ENCODE results near the gene CDT1.

The CDT1 gene

GRCh38 chr16:88836791-88837190 lies 33.2 kb downstream of the CDT1 start:
- no peak for DNase-seq (ENCODE audit: low read depth)

GRCh38 chr16:88837806-88838205 lies 34.2 kb downstream of the CDT1 start:
- no peak for DNase-seq (ENCODE audit: low read depth)

GRCh38 chr16:88838566-88838965 lies 35.0 kb downstream of the CDT1 start:
- no peak for DNase-seq (ENCODE audit: low read depth)

DNA sequence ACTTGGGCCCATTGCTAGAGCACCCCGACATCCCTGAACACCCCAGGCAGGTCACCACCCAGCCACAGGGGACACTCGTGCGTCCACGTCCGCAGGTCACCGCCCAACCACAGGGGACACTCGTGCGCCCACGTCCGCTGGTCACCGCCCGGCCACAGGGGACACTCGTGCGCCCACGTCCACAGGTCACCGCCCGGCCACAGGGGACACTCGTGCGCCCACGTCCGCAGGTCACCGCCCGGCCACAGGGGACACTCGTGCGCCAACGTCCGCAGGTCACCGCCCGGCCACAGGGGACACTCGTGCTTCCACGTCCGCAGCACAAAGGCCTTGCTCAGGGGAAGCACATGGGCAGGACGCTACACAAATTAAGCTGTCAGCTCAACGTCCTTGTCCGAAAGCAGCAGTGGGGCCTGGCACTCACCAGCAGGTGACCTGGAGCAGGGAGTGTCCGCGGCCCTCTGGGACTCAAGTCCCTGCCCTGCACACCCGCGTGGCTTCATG lies 35.5 kb downstream of the CDT1 start:
- no peak for DNase-seq (ENCODE audit: low read depth)

DNA sequence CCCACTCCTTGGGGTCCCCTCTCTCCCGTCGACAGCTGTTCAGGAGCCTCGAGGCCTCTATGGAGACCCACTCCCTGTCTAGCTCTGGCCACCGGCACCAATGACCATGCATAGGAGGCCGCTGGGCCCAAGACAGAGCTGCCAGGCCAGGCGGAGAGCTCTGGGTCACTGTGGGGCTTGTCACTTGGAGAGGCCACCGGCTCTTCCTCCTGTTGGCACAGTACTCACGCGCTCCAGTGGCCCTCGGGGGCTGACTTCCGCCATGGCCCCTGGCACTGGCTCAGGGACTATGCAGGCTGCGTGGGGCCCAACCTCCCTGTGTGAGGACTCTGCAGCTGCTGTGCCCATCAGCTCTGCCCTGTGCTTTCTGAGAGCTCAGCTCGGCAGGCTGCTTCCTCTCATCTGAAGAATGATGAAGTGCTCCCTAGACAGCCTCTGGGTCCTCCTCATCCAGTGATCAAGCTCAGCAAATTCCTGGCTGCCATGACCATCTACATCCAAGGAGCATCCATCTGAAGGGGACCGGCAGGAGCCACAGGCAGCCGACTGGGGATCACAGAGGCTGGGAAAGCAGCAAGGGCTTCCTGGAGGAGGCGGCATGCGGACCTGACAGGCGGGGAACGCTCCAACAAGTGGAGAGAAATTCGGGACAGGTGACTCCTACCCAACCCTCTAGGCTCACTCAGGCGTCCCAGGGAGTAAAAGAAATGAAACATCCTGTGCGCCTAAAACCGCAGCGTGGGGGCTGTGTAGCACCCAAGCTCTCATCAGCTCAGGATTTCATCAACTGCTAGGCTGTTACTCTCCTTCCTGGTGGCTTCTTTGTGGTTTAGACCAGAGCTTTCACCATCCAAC lies 36.4 kb downstream of the CDT1 start:
- no peak for DNase-seq (ENCODE audit: low read depth)

GRCh38 chr16:88840600-88841215 lies 37.1 kb downstream of the CDT1 start:
- no peak for DNase-seq (ENCODE audit: low read depth)

- no peak for DNase-seq (ENCODE audit: low read depth)
Observed at GRCh38 chr16:88841521-88842307, 38.1 kb downstream of the CDT1 start.

DNA sequence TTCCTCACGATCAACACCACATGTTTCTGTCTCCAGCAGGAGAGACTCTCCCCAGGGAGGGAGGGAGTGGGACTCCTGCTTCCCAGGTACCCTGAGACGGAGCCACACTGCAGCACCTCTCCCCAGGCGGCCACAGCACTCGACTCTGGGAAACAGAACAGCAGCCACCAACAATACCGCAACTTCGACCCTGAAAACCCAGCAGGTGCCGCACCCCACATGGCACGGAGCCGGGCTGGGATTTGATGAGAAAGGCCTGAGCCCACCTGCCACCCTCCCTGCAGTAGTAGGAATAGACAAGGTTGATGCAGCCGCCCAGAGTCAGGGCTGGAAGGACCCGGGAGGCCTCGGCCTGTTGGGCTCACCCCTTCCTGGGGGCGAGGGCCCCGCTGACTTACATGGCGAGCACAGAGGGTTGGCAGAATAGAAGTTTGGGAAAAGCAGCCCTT lies 38.7 kb downstream of the CDT1 start:
- DNase-seq (ENCODE audit: low read depth): no peak

GRCh38 chr16:88842806-88843205 lies 39.2 kb downstream of the CDT1 start:
- DNase-seq (ENCODE audit: low read depth): no peak

DNA sequence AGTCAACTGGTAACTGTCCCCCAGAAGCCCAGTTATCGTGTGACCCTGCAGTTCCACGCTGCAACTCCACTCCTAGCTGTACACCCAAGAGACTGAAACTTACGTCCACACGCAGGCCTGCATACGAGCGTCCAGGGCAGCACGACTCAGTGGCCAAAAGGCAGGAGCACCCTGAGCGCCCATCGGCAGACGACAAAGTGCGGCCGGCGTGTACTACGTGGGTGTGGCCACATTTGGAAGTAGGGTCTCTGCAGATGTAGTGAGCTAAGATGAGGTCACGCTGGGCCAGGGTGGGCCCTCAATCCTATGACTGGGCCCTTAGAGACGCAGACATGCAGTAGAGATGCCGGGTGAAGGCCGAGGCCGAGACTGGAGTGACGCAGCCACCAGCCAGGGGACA lies 39.7 kb downstream of the CDT1 start:
- DNase-seq (ENCODE audit: low read depth): no peak

- DNase-seq (ENCODE audit: low read depth): no peak
Observed at GRCh38 chr16:88844419-88845036, 40.9 kb downstream of the CDT1 start.

- no peak for DNase-seq (ENCODE audit: low read depth)
Observed at GRCh38 chr16:88846088-88846487, 42.5 kb downstream of the CDT1 start.

- no peak for DNase-seq (ENCODE audit: low read depth)
Observed at GRCh38 chr16:88847654-88848053, 44.1 kb downstream of the CDT1 start.

GRCh38 chr16:88848557-88848956 lies 45.0 kb downstream of the CDT1 start:
- no peak for DNase-seq (ENCODE audit: low read depth)

- DNase-seq (ENCODE audit: low read depth): no peak
Observed at GRCh38 chr16:88850531-88851199, 47.1 kb downstream of the CDT1 start.

DNA sequence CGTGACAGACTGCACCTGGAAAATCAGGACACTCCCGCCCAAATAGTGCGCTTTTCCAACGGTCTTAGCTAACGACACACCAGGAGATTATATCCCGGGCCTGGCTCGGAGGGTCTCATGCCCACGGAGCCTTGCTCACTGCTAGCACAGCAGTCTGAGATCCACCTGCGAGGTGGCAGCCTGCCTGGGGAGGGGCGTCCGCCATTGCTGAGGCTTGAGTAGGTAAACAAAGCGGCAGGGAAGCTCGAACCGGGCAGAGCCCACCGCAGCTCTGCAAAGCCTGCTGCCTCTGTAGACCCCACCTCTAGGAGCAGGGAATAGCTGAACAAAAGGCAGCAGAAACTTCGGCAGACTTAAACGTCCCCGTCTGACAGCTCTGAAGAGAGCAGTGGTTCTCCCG lies 48.0 kb downstream of the CDT1 start:
- DNase-seq (ENCODE audit: low read depth): no peak

DNA sequence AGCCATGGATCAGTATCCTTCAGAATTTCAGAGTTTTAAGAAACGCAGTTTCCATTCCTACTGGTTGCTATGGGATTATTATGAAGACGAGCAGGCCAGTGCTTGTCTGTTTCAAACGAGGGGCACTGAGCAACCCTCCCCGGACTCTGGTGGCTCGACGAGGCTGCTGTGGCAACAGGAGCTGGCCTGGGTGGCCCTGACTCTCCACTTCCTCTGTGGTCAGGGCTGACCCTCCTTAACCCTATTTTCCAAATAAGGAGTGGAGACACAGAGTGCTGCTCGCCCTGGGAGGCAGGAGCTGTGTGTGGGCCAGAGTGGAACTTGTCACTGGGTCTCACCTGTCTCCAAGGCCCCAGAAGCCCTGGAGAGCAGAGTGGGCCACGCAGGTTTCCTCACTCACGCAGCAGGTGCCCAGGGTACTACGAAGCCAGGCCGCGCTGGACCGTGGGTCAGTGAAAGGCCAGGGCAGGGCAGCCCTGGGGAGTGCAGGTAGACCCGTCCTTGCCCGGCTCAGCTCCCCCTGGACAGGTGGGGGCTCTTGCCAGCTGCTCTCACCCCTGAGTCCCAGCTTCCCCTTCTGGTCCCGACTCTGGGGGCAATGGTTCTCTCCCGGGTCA lies 49.8 kb downstream of the CDT1 start:
- no peak for DNase-seq (ENCODE audit: low read depth)

DNA sequence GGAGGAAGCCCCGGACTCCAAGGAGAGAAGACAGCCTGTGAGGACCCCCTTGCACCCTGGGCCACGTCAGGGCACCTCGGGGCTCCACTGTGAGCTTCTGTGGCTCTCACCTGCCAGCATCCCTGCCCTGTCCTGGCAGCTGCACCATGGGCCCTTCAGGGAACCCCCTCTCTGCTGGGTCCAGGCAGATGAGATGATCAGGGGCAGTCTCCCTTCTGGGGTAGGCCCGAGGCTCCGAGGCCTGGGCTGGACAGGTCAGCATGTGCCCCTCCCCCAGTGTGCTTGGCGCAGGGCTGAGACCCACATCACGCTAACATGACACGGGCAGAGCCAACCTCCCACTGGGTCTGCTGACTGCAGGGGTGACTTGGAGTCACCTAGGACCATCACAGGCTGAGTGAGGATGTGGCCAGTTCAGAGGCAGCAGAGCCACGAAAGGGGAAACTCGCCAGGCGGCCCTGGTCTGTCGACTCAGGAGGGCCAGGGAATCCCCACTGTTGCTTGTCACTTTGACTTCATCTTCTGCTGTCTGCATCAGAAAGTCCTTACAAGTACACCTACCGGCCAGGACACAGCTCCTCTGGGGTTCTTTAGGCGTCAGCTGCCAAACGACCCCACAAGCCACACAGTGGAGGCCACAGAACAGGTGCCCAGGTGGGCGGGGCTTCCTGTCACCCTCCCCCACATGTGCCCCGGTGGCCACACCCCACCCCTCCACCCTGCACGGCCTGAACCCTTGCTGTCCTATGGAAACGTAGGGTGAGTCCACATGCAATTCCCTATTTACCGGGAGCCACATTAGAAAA lies 50.9 kb downstream of the CDT1 start:
- no peak for DNase-seq (ENCODE audit: low read depth)

- DNase-seq (ENCODE audit: low read depth): no peak
Observed at GRCh38 chr16:88855176-88855575, 51.6 kb downstream of the CDT1 start.

DNA sequence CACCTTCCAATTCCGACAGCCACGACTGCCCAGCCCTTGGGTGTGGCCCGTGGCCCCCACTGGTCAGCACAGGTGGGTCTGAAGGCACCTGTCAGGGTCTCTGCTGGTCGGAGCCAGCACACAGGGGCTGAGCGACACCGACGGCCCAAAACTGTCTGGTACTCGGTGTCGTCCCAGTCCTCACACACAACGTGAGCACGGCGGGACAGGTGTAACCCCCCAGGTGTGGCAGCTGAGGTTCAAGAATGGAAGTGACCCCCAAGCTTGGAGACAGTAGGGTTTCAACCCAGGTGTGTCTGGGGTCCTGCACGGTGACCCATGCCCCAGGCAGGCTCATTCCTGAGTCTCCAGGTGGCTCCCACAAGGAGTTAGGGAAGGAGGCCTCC lies 52.1 kb downstream of the CDT1 start:
- DNase-seq (ENCODE audit: low read depth): no peak
